WTC11 (cell line): ENCODE data around the gene DPP10. TPM values are rescaled to one million over a fixed set of nuclear protein-coding genes. Genes with fewer than 3 reads are reported as not detected.

ENCODE experiments used
- ATAC-seq: fragments of 200-7000 bp; cut with Tn5 transposase; 2 replicates; pipeline ENCODE4 v1.10.0; 2021; ENCODE audit warnings: mild to moderate bottlenecking, moderate library complexity
- CTCF ChIA-PET: fragments of 300-600 bp; sonication (Branson Sonifier 250); formaldehyde crosslinking; loops from one replicate; lab custom pipeline; 2021; ENCODE audit warnings: antibody characterized with exemption; lab: Charles Lee
- POLR2A ChIA-PET: fragments of 350-600 bp; sonication (Branson Sonifier 250); formaldehyde crosslinking; loops from one replicate; lab custom pipeline; 2021; ENCODE audit warnings: antibody characterized with exemption; lab: Charles Lee
- DNase-seq: peaks from one replicate; pipeline ENCODE4 v3.0.0; 2021; ENCODE audit warnings: low spot score
- H3K27ac Mint-ChIP-seq: 2 replicates; pipeline ENCODE4 v1.8.0; 2021; ENCODE audit warnings: mixed read lengths
- H3K27me3 Mint-ChIP-seq: 2 replicates; pipeline ENCODE4 v1.8.0; 2021; ENCODE audit warnings: low read depth, mild to moderate bottlenecking, moderate library complexity, mixed read lengths
- H3K36me3 Mint-ChIP-seq: 2 replicates; pipeline ENCODE4 v1.8.0; 2021; ENCODE audit warnings: mixed read lengths
- H3K4me1 Mint-ChIP-seq: 2 replicates; pipeline ENCODE4 v1.8.0; 2022; ENCODE audit warnings: mixed read lengths
- H3K4me3 Mint-ChIP-seq: 2 replicates; pipeline ENCODE4 v1.8.0; 2021; ENCODE audit warnings: mild to moderate bottlenecking, moderate library complexity, mixed read lengths
- H3K9me3 Mint-ChIP-seq: 2 replicates; pipeline ENCODE4 v1.8.0; 2021; ENCODE audit warnings: mixed read lengths
- AR ChIP-seq: fragments of 250-450 bp; sonication (Bioruptor Pico); IDR thresholded peaks from 2 replicates; pipeline ENCODE4 v1.9.0; 2021; ENCODE audit warnings: mild to moderate bottlenecking
- ATF6 ChIP-seq: sonication (generic); formaldehyde crosslinking; IDR thresholded peaks from 2 replicates; pipeline ENCODE4 v1.8.1; 2023; ENCODE audit warnings: mild to moderate bottlenecking, missing genetic modification reagents
- E2F4 ChIP-seq: sonication (generic); formaldehyde crosslinking; IDR thresholded peaks from 2 replicates; pipeline ENCODE4 v1.8.1; 2022; ENCODE audit warnings: low read depth, mild to moderate bottlenecking, moderate library complexity, missing genetic modification reagents, borderline replicate concordance
- ELF4 ChIP-seq: sonication (generic); formaldehyde crosslinking; IDR thresholded peaks from 2 replicates; pipeline ENCODE4 v1.8.1; 2022; ENCODE audit warnings: low read depth, mild to moderate bottlenecking, moderate library complexity, missing genetic modification reagents
- FOXJ3 ChIP-seq: sonication (generic); formaldehyde crosslinking; IDR thresholded peaks from 2 replicates; pipeline ENCODE4 v1.9.0; 2021; ENCODE audit warnings: missing genetic modification reagents, mild to moderate bottlenecking, borderline replicate concordance
- GRHL2 ChIP-seq: fragments of 250-450 bp; sonication (Bioruptor Pico); IDR thresholded peaks from 2 replicates; pipeline ENCODE4 v1.8.0; 2022; ENCODE audit warnings: mild to moderate bottlenecking, moderate library complexity; ENCODE audit not compliant: insufficient replicate concordance, severe bottlenecking
- IRF1 ChIP-seq: sonication (generic); formaldehyde crosslinking; IDR thresholded peaks from 2 replicates; pipeline ENCODE4 v1.8.0; 2023; ENCODE audit warnings: missing genetic modification reagents
- IRF2 ChIP-seq: sonication (generic); formaldehyde crosslinking; IDR thresholded peaks from 2 replicates; pipeline ENCODE4 v1.8.0; 2022; ENCODE audit warnings: low read depth, missing genetic modification reagents, borderline replicate concordance
- NFE2L1 ChIP-seq: sonication (generic); formaldehyde crosslinking; IDR thresholded peaks from 2 replicates; pipeline ENCODE4 v1.8.1; 2023; ENCODE audit warnings: missing genetic modification reagents
- NR1H2 ChIP-seq: sonication (generic); formaldehyde crosslinking; IDR thresholded peaks from 2 replicates; pipeline ENCODE4 v1.9.0; 2021; ENCODE audit warnings: mild to moderate bottlenecking, moderate library complexity, missing genetic modification reagents
- NR2C2 ChIP-seq: sonication (generic); formaldehyde crosslinking; IDR thresholded peaks from 2 replicates; pipeline ENCODE4 v1.8.0; 2022; ENCODE audit warnings: mild to moderate bottlenecking, missing genetic modification reagents
- PRRX2 ChIP-seq: fragments of 250-450 bp; sonication (Bioruptor Pico); IDR thresholded peaks from 2 replicates; pipeline ENCODE4 v1.8.0; 2021; ENCODE audit warnings: mild to moderate bottlenecking
- SMAD3 ChIP-seq: sonication (generic); formaldehyde crosslinking; IDR thresholded peaks from 2 replicates; pipeline ENCODE4 v1.8.0; 2022; ENCODE audit warnings: missing genetic modification reagents, mild to moderate bottlenecking, borderline replicate concordance
- SMAD4 ChIP-seq: sonication (generic); formaldehyde crosslinking; IDR thresholded peaks from 2 replicates; pipeline ENCODE4 v1.8.0; 2022; ENCODE audit warnings: mild to moderate bottlenecking, missing genetic modification reagents
- TP53 ChIP-seq: sonication (generic); formaldehyde crosslinking; IDR thresholded peaks from 2 replicates; pipeline ENCODE4 v1.8.1; 2023; ENCODE audit warnings: mild to moderate bottlenecking, missing genetic modification reagents
- USF2 ChIP-seq: sonication (generic); formaldehyde crosslinking; IDR thresholded peaks from 2 replicates; pipeline ENCODE4 v1.8.1; 2023; ENCODE audit warnings: mild to moderate bottlenecking, missing genetic modification reagents, moderate library complexity
- ZNF138 ChIP-seq: sonication (generic); formaldehyde crosslinking; conservative IDR thresholded peaks from 2 replicates; pipeline ENCODE4 v1.8.1; 2022; ENCODE audit warnings: mild to moderate bottlenecking, moderate library complexity, missing genetic modification reagents
- ZNF396 ChIP-seq: fragments of 250-450 bp; sonication (Bioruptor Pico); IDR thresholded peaks from 2 replicates; pipeline ENCODE4 v1.8.0; 2021; ENCODE audit warnings: mild to moderate bottlenecking, moderate library complexity, borderline replicate concordance
- ZNF423 ChIP-seq: fragments of 250-450 bp; sonication (Bioruptor Pico); IDR thresholded peaks from 2 replicates; pipeline ENCODE4 v2.1.2; 2022; ENCODE audit warnings: mild to moderate bottlenecking, moderate library complexity
- ZNF671 ChIP-seq: fragments of 250-450 bp; sonication (Bioruptor Pico); IDR thresholded peaks from 2 replicates; pipeline ENCODE4 v1.8.0; 2021; ENCODE audit warnings: mild to moderate bottlenecking
- total RNA-seq: library from RNA; stranded (reverse); gene quantifications from 3 replicates; pipeline ENCODE4 v1.2.3, GENCODE V29; 2021

DPP10 gene
- total RNA-seq, 1 experiment from 2014 or later: 4.0 TPM

- Mint-ChIP-seq H3K27me3 (0 out of 2 replicates have a peak, but pooled peaks cover 2% of the 10 kb centered on the region), H3K4me1 (peaks cover 8% of the 10 kb centered on the region), H3K4me3 (no peak overlapping the region), H3K9me3 (peaks cover 16% of the 10 kb centered on the region), H3K36me3 (peaks cover 14% of the 10 kb centered on the region), H3K27ac (no peak overlapping the region)
- TF ChIP-seq TP53 (CRISPR knock-in tag): no peak
- TF ChIP-seq PRRX2 (CRISPR knock-in tag): no peak
- TF ChIP-seq USF2 (CRISPR knock-in tag): no peak
- no peak for TF ChIP-seq NR2C2
- no peak for TF ChIP-seq ELF4 (CRISPR knock-in tag)
- no peak for TF ChIP-seq E2F4
- no peak for TF ChIP-seq IRF2
- no peak for TF ChIP-seq AR (CRISPR knock-in tag)
- no peak for TF ChIP-seq NR1H2 (CRISPR knock-in tag)
- no peak for TF ChIP-seq FOXJ3
- no peak for TF ChIP-seq ZNF396 (CRISPR knock-in tag)
- no peak for TF ChIP-seq ZNF138 (CRISPR knock-in tag)
- TF ChIP-seq IRF1 (CRISPR knock-in tag): no peak
- ATAC-seq (no peak), DNase-seq (no peak)
- POLR2A ChIA-PET: no interaction called here
- CTCF ChIA-PET: no interaction called here
Measured at GRCh38 chr2:115484983-115485382, 1042.5 kb downstream of the DPP10 start.

- no peak overlapping the region for H3K27ac Mint-ChIP-seq
- peaks cover 26% of the 10 kb centered on the region for H3K9me3 Mint-ChIP-seq
- H3K27me3 Mint-ChIP-seq: 0 out of 2 replicates have a peak, but pooled peaks cover 2% of the 10 kb centered on the region
- TF ChIP-seq TP53 (CRISPR knock-in tag): no peak
- TF ChIP-seq SMAD3 (CRISPR knock-in tag): no peak
- TF ChIP-seq ZNF423 (CRISPR knock-in tag): no peak
- no peak for TF ChIP-seq NFE2L1 (CRISPR knock-in tag)
- no peak for TF ChIP-seq IRF1 (CRISPR knock-in tag)
- no peak for TF ChIP-seq ATF6 (CRISPR knock-in tag)
- no peak for TF ChIP-seq ZNF671 (CRISPR knock-in tag)
- no peak for TF ChIP-seq SMAD4 (CRISPR knock-in tag)
- no peak for TF ChIP-seq GRHL2
- TF ChIP-seq, all 79 proteins: peak for 0
- POLR2A ChIA-PET: interaction anchor here (0.6 kb wide), 1 partner anchor 101 kb away, joined by 3 read pairs; no protein-coding TSS in a partner anchor
- Mint-ChIP-seq H3K36me3 (peaks cover 27% of the 10 kb centered on the region), H3K4me1 (peaks cover 10% of the 10 kb centered on the region), H3K4me3 (no peak overlapping the region)
- no peak for DNase-seq
- ATAC-seq: no peak
- CTCF ChIA-PET: no interaction called here
Measured at GRCh38 chr2:115491186-115491793, 1048.8 kb downstream of the DPP10 start.
